Ishikawa (cell line): ENCODE measurements around the gene STYK1.

ENCODE experiments used
- CEBPB ChIP-seq: IDR thresholded peaks from 2 replicates; pipeline ENCODE4 v1.6.1; 2012
- CREB1 ChIP-seq: IDR thresholded peaks from 2 replicates; pipeline ENCODE4 v1.6.1; 2012; ENCODE audit warnings: low read depth
- EGR1 ChIP-seq: IDR thresholded peaks from 2 replicates; pipeline ENCODE4 v1.6.1; 2012
- EP300 ChIP-seq: IDR thresholded peaks from 2 replicates; pipeline ENCODE4 v1.6.1; 2012; ENCODE audit warnings: borderline replicate concordance
- FOXM1 ChIP-seq: IDR thresholded peaks from 2 replicates; pipeline ENCODE4 v1.6.1; 2012; ENCODE audit warnings: low read depth, borderline replicate concordance
- NFIC ChIP-seq: IDR thresholded peaks from 2 replicates; pipeline ENCODE4 v1.6.1; 2012
- RAD21 ChIP-seq: IDR thresholded peaks from 2 replicates; pipeline ENCODE4 v1.6.1; 2012; ENCODE audit warnings: low read depth
- TAF1 ChIP-seq: IDR thresholded peaks from 2 replicates; pipeline ENCODE4 v1.6.1; 2012; ENCODE audit warnings: low read depth, mild to moderate bottlenecking
- TCF12 ChIP-seq: IDR thresholded peaks from 2 replicates; pipeline ENCODE4 v1.6.1; 2012; ENCODE audit warnings: low read depth
- TEAD4 ChIP-seq: IDR thresholded peaks from 2 replicates; pipeline ENCODE4 v1.6.1; 2012
- USF1 ChIP-seq: IDR thresholded peaks from 2 replicates; pipeline ENCODE4 v1.6.1; 2012
- YY1 ChIP-seq: IDR thresholded peaks from 2 replicates; pipeline ENCODE4 v1.6.1; 2012; ENCODE audit warnings: low read depth
- ZBTB7A ChIP-seq: IDR thresholded peaks from 2 replicates; pipeline ENCODE4 v1.6.1; 2012; ENCODE audit warnings: low read depth
- TF ChIP-seq, protein P1 (sequence below): IDR thresholded peaks from 2 replicates; pipeline ENCODE4 v1.6.1; 2012; ENCODE audit warnings: low read depth, mild to moderate bottlenecking
- TF ChIP-seq, protein P2 (sequence below): IDR thresholded peaks from 2 replicates; pipeline ENCODE4 v1.6.1; 2012

STYK1 gene

DNA sequence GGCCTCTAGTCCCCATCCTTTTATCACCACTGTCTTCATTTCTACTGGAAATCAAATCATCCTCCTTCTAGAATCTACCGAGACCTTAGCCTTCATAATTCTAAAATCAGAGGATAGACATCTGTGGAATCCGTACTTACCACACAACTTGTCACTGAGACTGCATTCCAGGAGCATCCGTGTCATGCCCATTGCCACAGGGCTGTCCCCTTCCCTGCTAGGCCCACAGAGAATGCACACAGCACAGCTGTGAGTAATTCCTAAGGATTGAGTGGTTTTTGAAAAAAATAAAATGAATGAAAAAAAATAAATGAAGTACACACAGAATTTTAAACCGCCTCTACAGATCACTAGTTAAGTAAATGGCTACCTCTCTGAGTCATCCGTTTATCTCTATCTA, 39.4 kb downstream of the STYK1 start:
- TF ChIP-seq TAF1 = no peak
- peak; percentile 52; the same call in 1 of the 2 replicates for TF ChIP-seq TEAD4

- TF ChIP-seq TAF1 (no peak), YY1 (no peak), USF1 (no peak), CEBPB (no peak), NFIC (no peak), RAD21 (no peak), FOXM1 (no peak), EP300 (no peak), TEAD4 (no peak), CREB1 (no peak), EGR1 (no peak), TCF12 (no peak), ZBTB7A (no peak)
- TF ChIP-seq, protein P1, sequence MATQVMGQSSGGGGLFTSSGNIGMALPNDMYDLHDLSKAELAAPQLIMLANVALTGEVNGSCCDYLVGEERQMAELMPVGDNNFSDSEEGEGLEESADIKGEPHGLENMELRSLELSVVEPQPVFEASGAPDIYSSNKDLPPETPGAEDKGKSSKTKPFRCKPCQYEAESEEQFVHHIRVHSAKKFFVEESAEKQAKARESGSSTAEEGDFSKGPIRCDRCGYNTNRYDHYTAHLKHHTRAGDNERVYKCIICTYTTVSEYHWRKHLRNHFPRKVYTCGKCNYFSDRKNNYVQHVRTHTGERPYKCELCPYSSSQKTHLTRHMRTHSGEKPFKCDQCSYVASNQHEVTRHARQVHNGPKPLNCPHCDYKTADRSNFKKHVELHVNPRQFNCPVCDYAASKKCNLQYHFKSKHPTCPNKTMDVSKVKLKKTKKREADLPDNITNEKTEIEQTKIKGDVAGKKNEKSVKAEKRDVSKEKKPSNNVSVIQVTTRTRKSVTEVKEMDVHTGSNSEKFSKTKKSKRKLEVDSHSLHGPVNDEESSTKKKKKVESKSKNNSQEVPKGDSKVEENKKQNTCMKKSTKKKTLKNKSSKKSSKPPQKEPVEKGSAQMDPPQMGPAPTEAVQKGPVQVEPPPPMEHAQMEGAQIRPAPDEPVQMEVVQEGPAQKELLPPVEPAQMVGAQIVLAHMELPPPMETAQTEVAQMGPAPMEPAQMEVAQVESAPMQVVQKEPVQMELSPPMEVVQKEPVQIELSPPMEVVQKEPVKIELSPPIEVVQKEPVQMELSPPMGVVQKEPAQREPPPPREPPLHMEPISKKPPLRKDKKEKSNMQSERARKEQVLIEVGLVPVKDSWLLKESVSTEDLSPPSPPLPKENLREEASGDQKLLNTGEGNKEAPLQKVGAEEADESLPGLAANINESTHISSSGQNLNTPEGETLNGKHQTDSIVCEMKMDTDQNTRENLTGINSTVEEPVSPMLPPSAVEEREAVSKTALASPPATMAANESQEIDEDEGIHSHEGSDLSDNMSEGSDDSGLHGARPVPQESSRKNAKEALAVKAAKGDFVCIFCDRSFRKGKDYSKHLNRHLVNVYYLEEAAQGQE = no peak
- TF ChIP-seq, protein P2, sequence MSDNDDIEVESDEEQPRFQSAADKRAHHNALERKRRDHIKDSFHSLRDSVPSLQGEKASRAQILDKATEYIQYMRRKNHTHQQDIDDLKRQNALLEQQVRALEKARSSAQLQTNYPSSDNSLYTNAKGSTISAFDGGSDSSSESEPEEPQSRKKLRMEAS = no peak
Observed at GRCh38 chr12:10633541-10633940, 40.3 kb downstream of the STYK1 start.

DNA sequence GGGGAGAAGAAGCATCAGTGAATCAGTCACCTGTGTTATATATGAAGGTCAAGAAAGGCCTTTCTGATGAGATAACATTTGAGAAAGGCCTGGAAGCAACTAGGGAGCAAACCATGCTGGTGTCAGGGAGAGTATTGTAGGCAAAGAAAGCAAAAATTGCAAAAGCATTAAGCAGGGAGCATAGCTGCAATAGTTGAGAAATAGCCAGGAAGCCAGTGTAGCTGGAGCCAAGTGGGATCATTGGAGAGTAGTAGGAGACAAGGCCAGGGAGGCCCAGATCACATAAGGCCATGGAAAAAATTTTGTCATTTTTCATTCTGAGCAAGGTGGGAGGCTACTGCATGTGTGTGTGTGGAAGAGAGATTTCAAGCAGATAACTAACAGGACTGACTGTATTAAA, 41.6 kb downstream of the STYK1 start:
- TF ChIP-seq RAD21 = no peak
- TF ChIP-seq ZBTB7A = no peak
- no peak for TF ChIP-seq EGR1
- no peak for TF ChIP-seq YY1
- TF ChIP-seq TAF1 = no peak
- no peak for TF ChIP-seq NFIC
- no peak for TF ChIP-seq CEBPB
- no peak for TF ChIP-seq USF1

GRCh38 chr12:10624605-10625004, 49.2 kb downstream of the STYK1 start:
- TF ChIP-seq CREB1 = no peak
- no peak for TF ChIP-seq EGR1
- no peak for TF ChIP-seq FOXM1
- TF ChIP-seq, protein P1 = no peak
- no peak for TF ChIP-seq EP300
- no peak for TF ChIP-seq CEBPB

DNA sequence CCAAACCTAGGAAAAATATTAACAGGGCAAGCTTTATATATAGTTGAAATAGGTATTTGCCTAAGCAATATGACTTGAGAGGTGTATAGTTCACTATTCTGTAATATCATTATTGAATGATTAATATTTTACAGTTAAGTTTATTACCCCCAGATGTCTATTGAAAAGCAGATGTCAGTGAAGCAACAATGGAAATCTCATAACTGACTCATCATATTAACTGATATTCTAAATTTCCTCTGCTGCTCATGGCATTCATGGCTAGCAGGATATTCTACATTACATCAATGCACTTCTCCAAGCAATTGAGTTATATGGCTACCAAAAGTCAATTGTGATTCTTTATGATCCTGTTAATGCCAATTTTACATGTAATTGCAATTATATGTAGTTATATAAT, 50.7 kb downstream of the STYK1 start:
- TF ChIP-seq ZBTB7A (no peak), RAD21 (no peak), TCF12 (no peak), USF1 (no peak), CEBPB (no peak), EGR1 (no peak), NFIC (no peak), TAF1 (no peak), CREB1 (no peak), YY1 (no peak), TEAD4 (no peak), FOXM1 (no peak), EP300 (no peak)
- TF ChIP-seq, protein P2 = no peak
- TF ChIP-seq, protein P1 = no peak
